AG04449 (cell line): ENCODE results near the gene ADAMTSL1.

Experiments
- CTCF ChIA-PET: fragments of 350-600 bp; formaldehyde crosslinking; extraction: SDS; loops from one replicate; lab custom pipeline; 2021; ENCODE audit warnings: antibody characterized with exemption; lab: Yijun Ruan, JAX
- POLR2A ChIA-PET: fragments of 400-600, 350-600 bp; formaldehyde crosslinking; extraction: SDS; loops from one replicate; lab custom pipeline; 2020; ENCODE audit warnings: antibody characterized with exemption, inconsistent platforms; lab: Yijun Ruan, JAX
- DNase-seq: peaks from one replicate; pipeline ENCODE4 v3.0.0-alpha.2; 2010; ENCODE audit warnings: low read depth, low spot score
- H3K4me3 ChIP-seq: 2 replicates; pipeline ENCODE4 v1.5.1; 2011; ENCODE audit warnings: low read depth, mild to moderate bottlenecking, control low read depth, low read length
- CTCF ChIP-seq: IDR thresholded peaks from one replicate; pipeline ENCODE4 v1.5.1; 2011; ENCODE audit warnings: mild to moderate bottlenecking, moderate library complexity, low read length, control low read depth, inconsistent platforms; ENCODE audit not compliant: insufficient read depth; ENCODE audit errors: missing control alignments

Gene ADAMTSL1

GRCh38 chr9:18811171-18811570 lies 337.2 kb downstream of the ADAMTSL1 start:
- no peak for TF ChIP-seq CTCF
- CTCF ChIA-PET = no interaction called here
- H3K4me3 ChIP-seq = no peak overlapping the region
- POLR2A ChIA-PET = no interaction called here
- no peak for DNase-seq

- CTCF ChIA-PET = no interaction called here
- POLR2A ChIA-PET = no interaction called here
- H3K4me3 ChIP-seq = no peak overlapping the region
- no peak for TF ChIP-seq CTCF
- no peak for DNase-seq
These were observed 345.5 kb downstream of the ADAMTSL1 start for GRCh38 chr9:18819418-18819817.

- CTCF ChIA-PET = no interaction called here
- TF ChIP-seq CTCF = no peak
- POLR2A ChIA-PET = no interaction called here
- H3K4me3 ChIP-seq = no peak overlapping the region
- no peak for DNase-seq
These were observed 346.7 kb downstream of the ADAMTSL1 start for GRCh38 chr9:18820566-18821095.

GRCh38 chr9:18821788-18822187 lies 347.8 kb downstream of the ADAMTSL1 start:
- POLR2A ChIA-PET = no interaction called here
- CTCF ChIA-PET = interaction anchor here (0.8 kb wide), 2 partner anchors 9 to 12 kb away, joined by 3 to 4 read pairs; no protein-coding TSS in a partner anchor
- TF ChIP-seq CTCF = no peak
- H3K4me3 ChIP-seq = no peak overlapping the region
- no peak for DNase-seq

- ChIA-PET POLR2A (no interaction called here), CTCF (no interaction called here)
- no peak for DNase-seq
- no peak overlapping the region for H3K4me3 ChIP-seq
- TF ChIP-seq CTCF = no peak
These were observed 348.9 kb downstream of the ADAMTSL1 start for GRCh38 chr9:18822850-18823249.

- no peak overlapping the region for H3K4me3 ChIP-seq
- POLR2A ChIA-PET = no interaction called here
- CTCF ChIA-PET = no interaction called here
- peak; percentile 5 for TF ChIP-seq CTCF
- no peak for DNase-seq
These were observed 350.2 kb downstream of the ADAMTSL1 start for GRCh38 chr9:18824095-18824666.
